Activated CD8-positive, alpha-beta memory T cell treated with anti-CD3 and anti-CD28 coated beads, Interleukin-2, amount 50 U/mL, for 4 hours (primary cell): ENCODE results near the gene ERG.

ENCODE experiments used
- DNase-seq: peaks from one replicate; pipeline ENCODE4 v3.0.0-alpha.2; 2020

The ERG gene

GRCh38 chr21:38430401-38430984, 67.8 kb downstream of the ERG start:
- DNase-seq, result no peak

DNA sequence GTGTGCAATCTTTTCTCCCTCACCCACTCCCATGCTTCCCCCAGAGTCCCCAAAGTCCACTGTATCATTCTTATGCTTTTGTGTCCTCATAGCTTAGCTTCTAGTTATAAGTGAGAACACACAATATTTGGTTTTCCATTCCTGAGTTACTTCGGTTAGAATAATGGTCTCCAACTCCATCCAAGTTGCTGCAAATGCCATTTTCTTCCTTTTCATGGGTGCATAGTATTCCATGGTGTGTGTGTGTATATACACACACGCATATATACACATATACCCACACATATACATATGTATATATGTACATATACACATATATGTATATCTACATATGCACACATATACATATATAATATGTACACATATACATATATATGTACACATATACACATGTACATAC, 69.3 kb downstream of the ERG start:
- no peak for DNase-seq

DNA sequence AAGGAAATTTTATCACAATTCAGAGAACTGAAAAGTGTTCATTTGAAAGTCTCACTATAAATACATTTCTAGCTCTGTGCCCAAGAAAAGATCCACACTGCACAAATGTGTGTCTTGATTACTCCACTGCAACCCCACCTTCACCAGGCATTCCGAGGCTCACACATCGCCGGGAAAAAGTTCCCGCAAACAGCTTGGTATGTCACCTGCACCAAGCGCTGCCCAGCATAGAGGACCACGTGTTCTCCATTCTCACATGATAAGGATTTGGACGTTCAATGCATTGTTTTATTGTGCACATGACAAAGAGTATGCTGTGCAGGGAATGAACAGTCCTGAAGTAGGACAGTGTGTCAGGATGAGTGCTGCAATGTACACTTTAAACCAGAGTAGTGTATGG, 70.1 kb downstream of the ERG start:
- DNase-seq, result no peak

DNA sequence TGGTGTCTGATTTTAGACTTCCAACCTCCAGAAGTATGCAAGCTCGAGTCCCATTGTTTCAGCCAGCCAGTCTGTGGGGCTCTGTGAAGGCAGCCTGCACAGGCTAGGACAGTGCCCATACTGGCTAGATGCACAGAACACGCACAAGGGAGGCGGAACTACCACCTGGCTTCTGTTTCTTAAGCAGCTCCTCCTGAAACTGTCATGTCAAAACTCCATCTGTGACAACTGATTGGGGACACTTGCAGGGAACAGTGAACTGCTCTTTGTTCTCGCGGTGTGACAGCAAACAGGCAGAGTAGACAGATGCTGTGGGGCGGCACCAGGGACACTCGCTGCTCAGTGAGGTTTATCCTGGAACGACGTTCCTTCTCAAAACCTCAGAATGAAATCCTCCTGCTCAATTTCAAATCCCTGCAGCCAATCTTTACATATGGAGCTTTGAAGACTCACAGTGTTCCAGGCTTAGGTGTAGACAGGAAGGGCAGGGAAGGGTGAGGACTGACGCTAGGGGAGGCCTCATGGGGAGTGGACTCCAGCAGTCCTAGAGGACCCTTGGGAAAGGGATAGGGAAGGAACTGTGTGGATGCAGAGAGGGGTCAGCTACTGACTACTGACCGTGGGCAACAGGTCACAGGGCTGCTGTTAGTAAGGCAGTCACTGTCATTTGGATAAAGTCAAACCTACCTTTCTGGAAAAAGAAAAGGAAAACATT, 73.8 kb downstream of the ERG start:
- no peak for DNase-seq

GRCh38 chr21:38422082-38422481, 76.2 kb downstream of the ERG start:
- DNase-seq, result no peak

- DNase-seq, result no peak
Observed at GRCh38 chr21:38420140-38420539, 78.1 kb downstream of the ERG start.

DNA sequence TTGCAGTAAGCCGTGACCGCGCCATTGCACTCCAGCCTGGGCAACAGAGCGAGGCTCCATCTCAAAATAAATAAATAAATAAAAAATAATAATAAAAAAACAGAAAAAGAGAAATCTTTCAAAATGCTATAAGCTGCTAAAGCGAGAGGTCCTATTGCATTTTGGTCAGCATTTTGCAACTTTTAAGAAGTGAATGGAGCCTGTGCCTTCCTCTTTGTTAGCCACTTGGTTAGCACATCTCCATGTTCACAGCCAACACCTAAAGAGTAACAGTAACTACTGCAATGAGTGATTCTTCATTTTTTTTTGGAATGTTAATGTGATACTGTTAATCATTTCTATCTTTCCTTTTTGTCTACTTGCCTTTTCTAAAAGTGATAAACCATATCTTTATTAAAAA, 80.6 kb downstream of the ERG start:
- DNase-seq, result no peak

DNA sequence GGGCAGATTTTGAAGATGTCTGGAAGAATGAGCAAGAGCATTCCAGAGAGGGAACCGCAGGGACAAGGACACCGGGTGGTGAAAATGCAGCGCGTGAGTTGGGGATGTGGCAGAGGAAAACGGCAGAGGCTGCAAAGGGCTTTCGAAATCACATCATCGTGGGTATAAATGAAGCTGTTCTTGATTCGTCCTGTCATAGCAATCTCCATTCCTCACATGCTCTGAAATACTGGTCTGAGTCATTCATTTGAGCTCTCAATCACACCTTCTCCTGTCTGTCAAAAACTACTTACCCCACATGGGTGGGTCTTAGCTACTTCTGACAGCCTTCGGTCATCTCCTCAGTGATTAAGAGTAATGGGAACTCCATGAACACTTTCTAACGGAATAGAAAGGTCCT, 81.5 kb downstream of the ERG start:
- DNase-seq, result no peak

GRCh38 chr21:38413958-38414548, 84.2 kb downstream of the ERG start:
- DNase-seq, result no peak

DNA sequence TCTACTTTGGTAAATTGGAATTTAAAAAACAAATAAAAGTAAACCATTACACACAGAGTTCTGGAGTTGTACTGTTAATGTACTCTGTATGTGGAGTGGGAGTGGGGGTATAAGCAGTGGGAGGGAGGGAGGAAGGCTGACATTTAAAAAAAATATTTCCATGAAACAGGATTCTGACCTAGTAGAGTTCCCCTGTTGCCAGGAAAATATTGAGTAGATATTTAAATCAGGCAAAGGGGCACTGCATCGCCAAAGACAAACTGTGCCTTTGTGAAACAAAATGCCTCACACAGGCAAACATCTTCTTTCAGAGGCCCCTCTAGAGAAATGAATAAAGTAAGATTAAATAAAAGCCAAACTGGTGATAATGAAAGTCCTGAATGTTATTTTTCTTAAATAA, 87.8 kb downstream of the ERG start:
- DNase-seq, result no peak

DNA sequence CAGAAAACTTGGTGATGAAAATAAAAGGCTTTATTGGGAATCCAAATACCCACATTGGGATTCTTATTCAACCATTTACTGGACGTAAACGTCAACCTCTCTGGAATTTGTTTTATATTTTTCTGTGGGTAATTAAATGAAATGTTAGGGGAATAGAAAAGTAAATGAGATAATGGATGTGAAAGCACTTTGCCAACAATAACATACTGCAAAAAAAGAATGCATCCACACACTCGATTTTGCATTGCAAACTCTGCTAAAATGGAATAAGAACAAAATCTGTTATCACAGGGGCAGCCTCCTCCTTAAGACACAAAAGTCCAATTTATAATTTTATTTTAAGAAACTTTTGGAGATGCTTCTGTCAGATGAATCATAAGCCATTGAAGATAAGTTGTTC, 88.4 kb downstream of the ERG start:
- DNase-seq, result no peak

DNA sequence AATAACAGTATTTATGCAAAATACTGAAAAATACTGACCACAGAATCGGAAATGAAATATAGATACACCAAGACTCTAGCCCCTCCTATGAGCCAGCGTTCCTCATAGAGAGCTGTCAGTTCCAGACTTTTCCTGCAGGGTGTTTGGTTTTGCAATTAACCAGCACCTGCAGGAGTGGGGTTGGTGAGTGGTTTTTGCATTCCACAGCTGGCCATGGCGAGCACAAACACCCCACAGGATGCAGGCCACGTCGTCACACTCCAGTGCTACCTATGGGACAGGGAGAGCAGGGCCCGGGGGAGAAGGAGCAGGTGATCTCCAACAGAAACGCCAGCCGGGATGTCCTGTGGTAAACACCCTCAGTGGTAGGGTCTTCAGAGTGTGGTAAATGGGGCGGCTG, 94.1 kb downstream of the ERG start:
- no peak for DNase-seq

GRCh38 chr21:38402795-38403194, 95.5 kb downstream of the ERG start:
- no peak for DNase-seq

- no peak for DNase-seq
Observed at GRCh38 chr21:38402291-38402690, 96.0 kb downstream of the ERG start.

DNA sequence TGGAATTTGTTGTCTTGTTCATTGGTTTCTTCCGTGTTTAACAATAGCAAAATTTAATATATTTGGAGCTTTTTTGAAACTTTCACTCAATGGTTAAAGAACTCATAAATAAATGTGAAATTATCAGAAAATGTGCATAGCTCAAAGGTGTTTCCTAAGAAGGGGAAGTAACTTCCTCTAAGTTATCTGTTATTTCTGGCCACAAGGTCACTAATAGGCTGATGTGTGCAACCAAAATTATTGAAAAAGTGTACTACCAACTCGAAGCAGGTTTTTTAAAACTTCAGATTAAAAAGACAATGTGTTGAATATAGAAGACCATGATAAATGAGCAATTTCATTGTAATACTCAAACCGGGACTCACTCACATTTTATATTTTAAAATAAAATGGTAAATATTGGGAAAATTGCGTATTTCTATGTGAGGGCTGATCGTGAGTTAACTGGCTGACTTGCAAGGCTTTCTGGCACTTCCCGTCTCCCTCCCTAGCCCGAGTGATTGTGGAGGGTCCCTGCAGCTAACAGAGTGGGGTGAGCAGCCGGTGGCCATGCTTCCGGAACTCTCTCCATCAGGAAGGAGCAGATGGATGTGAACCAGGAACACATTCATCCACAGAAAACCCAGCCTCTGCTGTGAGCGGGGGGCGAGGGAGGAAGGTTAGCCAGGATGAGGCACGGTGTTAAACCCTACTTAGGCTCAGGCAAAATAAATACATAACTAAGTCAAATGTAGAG, 96.9 kb downstream of the ERG start:
- DNase-seq, result no peak

DNA sequence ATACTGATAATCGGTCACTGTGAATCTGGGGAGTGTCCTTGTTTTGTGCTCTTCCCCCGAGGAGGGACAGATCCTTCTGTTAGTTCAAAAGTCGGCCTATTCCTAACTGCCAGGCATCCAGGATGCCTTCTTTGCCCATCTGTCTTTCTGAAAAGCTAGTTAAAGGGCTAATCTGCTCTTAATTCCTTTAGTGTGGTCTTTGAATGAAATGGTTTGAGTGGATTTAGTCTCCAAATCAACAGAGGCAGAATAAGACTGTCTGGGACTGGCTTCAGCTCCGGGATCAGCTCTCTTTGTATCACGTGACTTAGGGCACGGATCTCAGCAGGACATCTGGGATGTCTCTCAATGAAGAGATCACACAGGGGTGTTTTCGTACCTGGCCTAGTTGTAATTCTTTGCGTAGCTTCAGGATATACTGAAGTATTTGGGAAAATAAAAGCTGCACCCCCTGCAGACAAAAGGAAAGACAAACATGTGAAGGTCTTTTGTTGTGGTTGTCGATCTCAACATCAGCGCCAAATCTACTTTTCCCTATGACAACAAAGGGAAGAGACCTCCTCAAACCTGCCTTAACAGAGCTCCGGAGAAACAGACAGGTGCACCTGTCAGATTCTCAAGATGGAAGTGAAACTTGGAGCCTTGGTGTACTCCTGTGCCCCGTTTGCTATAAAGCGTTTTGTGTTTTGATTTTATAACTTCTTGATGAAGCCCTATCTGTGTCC, 97.9 kb downstream of the ERG start:
- no peak for DNase-seq

- DNase-seq, result no peak
Observed at GRCh38 chr21:38399103-38399502, 99.2 kb downstream of the ERG start.

GRCh38 chr21:38396325-38396724, 102.0 kb downstream of the ERG start:
- DNase-seq, result no peak

DNA sequence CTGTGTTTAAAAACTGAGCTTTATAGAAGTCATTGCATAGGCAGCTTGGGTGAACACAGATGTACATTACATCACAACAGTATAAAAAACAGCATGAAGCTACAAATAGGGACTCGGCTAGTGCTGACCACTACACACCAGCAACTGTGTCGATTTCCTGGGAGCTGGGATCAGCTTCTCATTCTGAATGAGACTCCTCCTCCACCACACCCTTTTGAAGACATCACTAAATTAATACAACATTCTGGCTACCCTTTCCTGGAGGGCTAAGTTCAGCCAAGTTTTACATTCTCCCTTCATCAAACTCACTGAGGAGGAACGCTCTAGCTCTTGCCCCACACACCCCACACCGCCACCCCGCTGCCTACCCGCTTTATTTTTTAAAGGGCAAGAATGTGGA, 102.7 kb downstream of the ERG start:
- no peak for DNase-seq

GRCh38 chr21:38392661-38393060, 105.6 kb downstream of the ERG start:
- no peak for DNase-seq

DNA sequence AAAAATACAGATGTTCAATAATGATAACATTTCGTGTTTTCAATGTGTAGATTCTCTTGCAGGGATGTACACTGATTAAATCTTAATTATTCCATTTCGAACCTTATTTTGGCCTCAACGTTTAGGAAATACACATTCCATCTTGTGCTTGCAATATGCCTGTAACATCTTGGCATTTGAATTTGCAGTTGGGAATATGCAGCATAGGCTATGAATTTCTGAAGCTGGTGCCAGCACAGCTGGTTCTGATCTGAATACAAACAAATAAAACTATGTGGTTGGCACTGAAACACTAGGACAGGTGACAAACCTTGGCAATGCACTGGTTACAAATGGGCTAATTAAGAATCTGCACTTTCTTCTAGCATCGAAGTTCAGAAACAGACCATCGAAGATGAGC, 108.4 kb downstream of the ERG start:
- no peak for DNase-seq

DNA sequence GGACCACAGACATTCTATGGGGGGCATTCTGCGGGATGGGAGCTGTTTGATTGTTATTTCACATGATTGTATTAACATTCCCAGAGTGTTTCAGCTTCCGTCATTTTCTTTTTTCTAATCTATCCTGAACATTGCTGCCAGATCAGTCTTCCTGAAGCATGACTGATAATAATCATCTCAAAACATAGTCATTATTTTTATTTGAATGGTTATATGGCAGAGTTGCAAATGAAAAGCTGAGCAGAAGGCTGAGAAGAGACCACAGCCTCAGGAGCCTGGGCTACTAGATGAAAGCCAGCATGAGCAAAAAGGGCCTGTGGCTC, 109.0 kb downstream of the ERG start:
- no peak for DNase-seq

GRCh38 chr21:38388647-38389353, 109.5 kb downstream of the ERG start:
- DNase-seq, result no peak
